RWPE2 (cell line): ENCODE results near the gene RIMS4.

Experiments used
- ATAC-seq: fragments of 200-7000 bp; cut with Tn5 transposase; 3 replicates; pipeline ENCODE4 v1.9.1; 2021; ENCODE audit warnings: low read depth
- DNase-seq: peaks from one replicate; pipeline ENCODE4 v3.0.0-alpha.2; 2020; ENCODE audit warnings: low spot score
- H3K27ac ChIP-seq: fragments of 450-650 bp; 2 replicates; pipeline ENCODE4 v1.5.1; 2017; ENCODE audit warnings: mild to moderate bottlenecking; ENCODE audit not compliant: poor library complexity, severe bottlenecking
- H3K27me3 ChIP-seq: fragments of 250-450 bp; sonication (Bioruptor Pico); 2 replicates; pipeline ENCODE4 v1.5.1; 2021; ENCODE audit warnings: mild to moderate bottlenecking, moderate library complexity; ENCODE audit not compliant: insufficient read depth, poor library complexity, severe bottlenecking
- H3K36me3 ChIP-seq: fragments of 250-450 bp; sonication (Bioruptor Pico); 2 replicates; pipeline ENCODE4 v1.5.1; 2020; ENCODE audit warnings: low read depth, mild to moderate bottlenecking, moderate library complexity
- H3K4me1 ChIP-seq: fragments of 250-450 bp; sonication (Bioruptor Pico); 2 replicates; pipeline ENCODE4 v1.5.1; 2021; ENCODE audit warnings: mild to moderate bottlenecking, moderate library complexity; ENCODE audit not compliant: insufficient read depth, poor library complexity, severe bottlenecking
- H3K4me3 ChIP-seq: fragments of 250-450 bp; sonication (Bioruptor Pico); 2 replicates; pipeline ENCODE4 v1.5.1; 2021; ENCODE audit warnings: mild to moderate bottlenecking, moderate library complexity; ENCODE audit not compliant: severe bottlenecking
- H3K9me3 ChIP-seq: fragments of 250-450 bp; sonication (Bioruptor Pico); 2 replicates; pipeline ENCODE4 v1.5.1; 2021; ENCODE audit warnings: mild to moderate bottlenecking, moderate library complexity; ENCODE audit not compliant: severe bottlenecking
- CTCF ChIP-seq: fragments of 450-650 bp; IDR thresholded peaks from one replicate; pipeline ENCODE4 v1.5.1; 2017; ENCODE audit warnings: mild to moderate bottlenecking, moderate library complexity; ENCODE audit not compliant: poor library complexity, severe bottlenecking

RIMS4 gene

GRCh38 chr20:44837946-44838345 lies 27.6 kb upstream of the RIMS4 start:
- no peak for ATAC-seq
- Histone ChIP-seq H3K9me3 (no peaks in the 10 kb centered on the region), H3K27ac (no peak overlapping the region), H3K4me3 (no peak overlapping the region), H3K36me3 (no peaks in the 10 kb centered on the region), H3K27me3 (no peaks in the 10 kb centered on the region), H3K4me1 (no peaks in the 10 kb centered on the region)
- DNase-seq: no peak
- TF ChIP-seq CTCF: no peak

- DNase-seq (no peak), ATAC-seq (no peak)
- no peaks in the 10 kb centered on the region for H3K36me3 ChIP-seq
- no peak for TF ChIP-seq CTCF
- H3K27ac ChIP-seq: no peak overlapping the region
- H3K4me3 ChIP-seq: no peak overlapping the region
- no peaks in the 10 kb centered on the region for H3K4me1 ChIP-seq
- H3K9me3 ChIP-seq: no peaks in the 10 kb centered on the region
- peaks cover 1% of the 10 kb centered on the region for H3K27me3 ChIP-seq
Observed at GRCh38 chr20:44836601-44837120, 26.3 kb upstream of the RIMS4 start.

DNA sequence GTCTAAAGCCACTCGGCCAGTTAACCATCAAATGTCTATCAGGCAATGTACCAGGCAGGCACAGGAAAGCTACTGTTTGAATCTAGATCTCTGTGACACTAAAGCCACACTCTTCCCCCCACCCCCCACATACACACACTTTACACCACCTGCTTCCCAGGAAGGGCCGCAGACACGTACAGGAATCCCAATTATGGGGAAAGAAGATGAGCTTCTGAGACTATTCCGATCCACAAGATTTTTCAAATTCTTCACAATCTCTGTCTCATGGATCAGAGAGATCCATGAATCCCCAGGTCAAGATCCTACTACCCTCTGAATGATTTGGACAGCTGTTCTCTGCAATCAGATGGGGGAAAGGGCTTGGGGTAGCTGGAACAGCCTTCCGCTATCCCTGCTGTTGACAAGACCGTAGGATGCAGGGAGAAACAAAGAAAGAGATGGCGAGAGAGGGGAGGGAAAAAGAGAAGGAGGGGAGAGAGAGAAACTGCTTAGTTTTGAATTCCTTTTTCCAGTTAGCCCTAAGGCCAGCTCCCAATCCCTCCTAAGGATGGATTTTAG lies 25.4 kb upstream of the RIMS4 start:
- Histone ChIP-seq H3K27ac (no peak overlapping the region), H3K36me3 (no peaks in the 10 kb centered on the region), H3K4me3 (no peak overlapping the region), H3K9me3 (no peaks in the 10 kb centered on the region), H3K27me3 (peaks cover 3% of the 10 kb centered on the region), H3K4me1 (no peaks in the 10 kb centered on the region)
- TF ChIP-seq CTCF: no peak
- no peak for ATAC-seq
- DNase-seq: no peak

- no peak for ATAC-seq
- Histone ChIP-seq H3K4me3 (no peak overlapping the region), H3K9me3 (peaks cover 5% of the 10 kb centered on the region), H3K27ac (no peak overlapping the region), H3K36me3 (no peaks in the 10 kb centered on the region), H3K4me1 (no peaks in the 10 kb centered on the region), H3K27me3 (peaks cover 6% of the 10 kb centered on the region)
- no peak for TF ChIP-seq CTCF
- no peak for DNase-seq
Observed at GRCh38 chr20:44835116-44835515, 24.8 kb upstream of the RIMS4 start.

GRCh38 chr20:44834693-44835092 lies 24.3 kb upstream of the RIMS4 start:
- no peak for DNase-seq
- no peak for ATAC-seq
- Histone ChIP-seq H3K4me3 (no peak overlapping the region), H3K36me3 (no peaks in the 10 kb centered on the region), H3K4me1 (no peaks in the 10 kb centered on the region), H3K9me3 (peaks cover 7% of the 10 kb centered on the region), H3K27ac (no peak overlapping the region), H3K27me3 (peaks cover 10% of the 10 kb centered on the region)
- no peak for TF ChIP-seq CTCF
